Measurements from ENCODE around the gene P3H1.

DNA sequence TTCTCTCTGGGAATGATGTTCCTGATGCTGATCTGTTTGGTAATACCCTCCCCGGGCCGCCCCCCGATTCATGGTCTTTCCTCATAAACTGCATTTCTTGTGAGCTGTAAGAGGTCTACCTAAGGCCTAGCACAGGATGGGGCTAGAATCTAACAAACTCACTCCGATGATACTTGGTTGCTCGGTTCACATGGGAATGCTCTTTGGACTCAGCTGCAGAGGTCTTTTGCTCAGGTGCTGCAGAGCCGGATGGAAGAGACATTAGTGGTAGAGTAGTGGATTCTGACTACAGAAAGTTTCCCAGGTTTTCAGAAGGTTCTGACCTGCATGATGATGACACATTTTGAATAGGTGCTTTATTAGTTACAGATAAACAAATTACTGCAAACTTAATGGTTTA is 9.7 kb upstream of the P3H1 start:
- TF ChIP-seq, protein P1, sequence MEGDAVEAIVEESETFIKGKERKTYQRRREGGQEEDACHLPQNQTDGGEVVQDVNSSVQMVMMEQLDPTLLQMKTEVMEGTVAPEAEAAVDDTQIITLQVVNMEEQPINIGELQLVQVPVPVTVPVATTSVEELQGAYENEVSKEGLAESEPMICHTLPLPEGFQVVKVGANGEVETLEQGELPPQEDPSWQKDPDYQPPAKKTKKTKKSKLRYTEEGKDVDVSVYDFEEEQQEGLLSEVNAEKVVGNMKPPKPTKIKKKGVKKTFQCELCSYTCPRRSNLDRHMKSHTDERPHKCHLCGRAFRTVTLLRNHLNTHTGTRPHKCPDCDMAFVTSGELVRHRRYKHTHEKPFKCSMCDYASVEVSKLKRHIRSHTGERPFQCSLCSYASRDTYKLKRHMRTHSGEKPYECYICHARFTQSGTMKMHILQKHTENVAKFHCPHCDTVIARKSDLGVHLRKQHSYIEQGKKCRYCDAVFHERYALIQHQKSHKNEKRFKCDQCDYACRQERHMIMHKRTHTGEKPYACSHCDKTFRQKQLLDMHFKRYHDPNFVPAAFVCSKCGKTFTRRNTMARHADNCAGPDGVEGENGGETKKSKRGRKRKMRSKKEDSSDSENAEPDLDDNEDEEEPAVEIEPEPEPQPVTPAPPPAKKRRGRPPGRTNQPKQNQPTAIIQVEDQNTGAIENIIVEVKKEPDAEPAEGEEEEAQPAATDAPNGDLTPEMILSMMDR (IDR thresholded peaks at IDR 0.05) = no peak
- no peak for TF ChIP-seq POLR2A (IDR thresholded peaks at IDR 0.05)
- TF ChIP-seq POLR2AphosphoS5 (IDR thresholded peaks at IDR 0.05) = no peak

Data from upper lobe of left lung (tissue), 4 donors.